Lower lobe of right lung (tissue), 2 donors: ENCODE measurements around the gene SHLD3. TPM values are rescaled to one million over a fixed set of nuclear protein-coding genes. Genes with fewer than 3 reads are reported as not detected.

ENCODE experiments used
- ATAC-seq, 2 donors: fragments of 200-7000 bp; cut with Tn5 transposase; one replicate each; pipeline ENCODE4 v1.9.1; 2020 to 2022; ENCODE audit warnings: mild to moderate bottlenecking in 2 of 2, moderate library complexity in 2 of 2
- DNase-seq: peaks from one replicate; pipeline ENCODE4 v3.0.0-alpha.2; 2020
- H3K27ac ChIP-seq: fragments of 200-600 bp; one replicate; pipeline ENCODE4 v1.8.0; 2022
- H3K27me3 ChIP-seq: fragments of 200-600 bp; one replicate; pipeline ENCODE4 v1.8.0; 2022; ENCODE audit warnings: low read depth
- H3K36me3 ChIP-seq: fragments of 200-600 bp; one replicate; pipeline ENCODE4 v1.8.0; 2022; ENCODE audit warnings: mild to moderate bottlenecking
- H3K4me1 ChIP-seq: fragments of 200-600 bp; one replicate; pipeline ENCODE4 v1.8.0; 2022
- H3K4me3 ChIP-seq: fragments of 200-600 bp; one replicate; pipeline ENCODE4 v1.8.0; 2022; ENCODE audit warnings: mild to moderate bottlenecking
- H3K9me3 ChIP-seq: fragments of 200-600 bp; one replicate; pipeline ENCODE4 v1.8.0; 2022
- intact Hi-C: fragments of 100-400 bp; cut with DNase I; formaldehyde crosslinking; loops from one replicate; pipeline ENCODE4 v1.11.0; 2022
- total RNA-seq: library from RNA; stranded (reverse); fragmentation: NEBNext Ultra II Directional; extraction: Animal tissue kit (Norgen Biotek cat#: 25700); gene quantifications from one replicate; pipeline ENCODE4 v1.2.1, GENCODE V29; 2021
- TF ChIP-seq, protein P1 (sequence below): fragments of 200-600 bp; IDR thresholded peaks from one replicate; pipeline ENCODE4 v1.8.0; 2022; ENCODE audit warnings: antibody characterized with exemption, mild to moderate bottlenecking
- donor health status: DM: no; HTN: yes; CAD: no; lungs with severe emphysema.

The SHLD3 gene
- total RNA-seq, 1 donor from 2014 or later = 3.4 TPM

DNA sequence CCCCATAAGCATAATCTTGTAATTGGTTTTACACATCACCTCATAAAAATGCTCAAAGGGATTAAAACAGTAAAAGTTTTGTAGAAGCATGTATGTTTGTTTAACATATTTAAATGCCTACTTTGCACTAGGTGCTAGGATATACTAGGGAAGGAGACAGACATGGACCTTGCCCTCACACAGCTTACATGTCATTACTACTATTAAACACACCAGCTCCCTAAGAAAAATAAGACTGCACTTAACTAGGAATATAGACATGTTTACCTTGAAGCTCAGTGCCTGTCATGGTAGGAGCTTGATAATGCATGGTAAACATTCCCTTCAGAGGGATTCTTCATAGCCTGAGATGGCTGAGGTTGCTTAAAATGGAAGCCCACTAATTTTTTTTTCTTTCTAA, 6.2 kb downstream of the SHLD3 start:
- intact Hi-C loops = no loop called here
- no peak for DNase-seq
- TF ChIP-seq, protein P1, sequence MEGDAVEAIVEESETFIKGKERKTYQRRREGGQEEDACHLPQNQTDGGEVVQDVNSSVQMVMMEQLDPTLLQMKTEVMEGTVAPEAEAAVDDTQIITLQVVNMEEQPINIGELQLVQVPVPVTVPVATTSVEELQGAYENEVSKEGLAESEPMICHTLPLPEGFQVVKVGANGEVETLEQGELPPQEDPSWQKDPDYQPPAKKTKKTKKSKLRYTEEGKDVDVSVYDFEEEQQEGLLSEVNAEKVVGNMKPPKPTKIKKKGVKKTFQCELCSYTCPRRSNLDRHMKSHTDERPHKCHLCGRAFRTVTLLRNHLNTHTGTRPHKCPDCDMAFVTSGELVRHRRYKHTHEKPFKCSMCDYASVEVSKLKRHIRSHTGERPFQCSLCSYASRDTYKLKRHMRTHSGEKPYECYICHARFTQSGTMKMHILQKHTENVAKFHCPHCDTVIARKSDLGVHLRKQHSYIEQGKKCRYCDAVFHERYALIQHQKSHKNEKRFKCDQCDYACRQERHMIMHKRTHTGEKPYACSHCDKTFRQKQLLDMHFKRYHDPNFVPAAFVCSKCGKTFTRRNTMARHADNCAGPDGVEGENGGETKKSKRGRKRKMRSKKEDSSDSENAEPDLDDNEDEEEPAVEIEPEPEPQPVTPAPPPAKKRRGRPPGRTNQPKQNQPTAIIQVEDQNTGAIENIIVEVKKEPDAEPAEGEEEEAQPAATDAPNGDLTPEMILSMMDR = no peak
- no peak overlapping the region for H3K4me3 ChIP-seq
- H3K9me3 ChIP-seq = no peaks in the 10 kb centered on the region
- no peaks in the 10 kb centered on the region for H3K27me3 ChIP-seq
- H3K36me3 ChIP-seq = peaks cover 28% of the 10 kb centered on the region
- peaks cover 6% of the 10 kb centered on the region for H3K4me1 ChIP-seq
- no peak overlapping the region for H3K27ac ChIP-seq
- ATAC-seq = no peak

- H3K4me1 ChIP-seq = no peaks in the 10 kb centered on the region
- DNase-seq (no peak), ATAC-seq (no peak)
- H3K36me3 ChIP-seq = peaks cover 64% of the 10 kb centered on the region
- intact Hi-C loops = no loop called here
- no peak overlapping the region for H3K4me3 ChIP-seq
- H3K27me3 ChIP-seq = no peaks in the 10 kb centered on the region
- TF ChIP-seq, protein P1 = no peak
- H3K9me3 ChIP-seq = no peaks in the 10 kb centered on the region
- H3K27ac ChIP-seq = no peak overlapping the region
These were observed 15.4 kb downstream of the SHLD3 start for GRCh38 chr5:65640240-65640639.

DNA sequence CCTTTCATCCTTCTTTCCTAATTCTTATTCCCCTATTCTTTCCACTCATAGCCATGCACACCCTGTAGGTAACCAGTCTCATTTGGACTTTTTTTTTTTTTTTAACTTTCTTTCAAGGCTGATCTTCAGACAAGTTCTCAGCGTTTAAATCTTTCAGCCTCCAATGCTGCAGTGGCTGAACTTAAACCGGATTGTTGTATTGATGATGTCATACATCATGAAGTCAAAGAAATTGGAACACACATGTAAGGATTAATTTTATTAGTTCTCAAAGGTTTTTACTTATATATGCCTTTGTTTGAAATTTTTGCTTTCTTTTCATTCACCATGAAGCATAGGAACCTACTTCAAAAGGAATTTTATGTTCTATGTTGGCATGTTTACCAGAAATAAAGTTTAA, 22.1 kb downstream of the SHLD3 start:
- H3K27me3 ChIP-seq = no peaks in the 10 kb centered on the region
- intact Hi-C loops = no loop called here
- no peak overlapping the region for H3K27ac ChIP-seq
- H3K4me1 ChIP-seq = no peaks in the 10 kb centered on the region
- TF ChIP-seq, protein P1 = no peak
- no peak overlapping the region for H3K4me3 ChIP-seq
- DNase-seq (no peak), ATAC-seq (no peak)
- H3K36me3 ChIP-seq = peaks cover 34% of the 10 kb centered on the region
- no peaks in the 10 kb centered on the region for H3K9me3 ChIP-seq

GRCh38 chr5:65647941-65648340, 23.1 kb downstream of the SHLD3 start:
- no peak overlapping the region for H3K4me3 ChIP-seq
- peaks cover 37% of the 10 kb centered on the region for H3K36me3 ChIP-seq
- no peaks in the 10 kb centered on the region for H3K4me1 ChIP-seq
- intact Hi-C loops = no loop called here
- ATAC-seq (no peak), DNase-seq (no peak)
- no peaks in the 10 kb centered on the region for H3K27me3 ChIP-seq
- no peaks in the 10 kb centered on the region for H3K9me3 ChIP-seq
- no peak overlapping the region for H3K27ac ChIP-seq
- TF ChIP-seq, protein P1 = no peak

DNA sequence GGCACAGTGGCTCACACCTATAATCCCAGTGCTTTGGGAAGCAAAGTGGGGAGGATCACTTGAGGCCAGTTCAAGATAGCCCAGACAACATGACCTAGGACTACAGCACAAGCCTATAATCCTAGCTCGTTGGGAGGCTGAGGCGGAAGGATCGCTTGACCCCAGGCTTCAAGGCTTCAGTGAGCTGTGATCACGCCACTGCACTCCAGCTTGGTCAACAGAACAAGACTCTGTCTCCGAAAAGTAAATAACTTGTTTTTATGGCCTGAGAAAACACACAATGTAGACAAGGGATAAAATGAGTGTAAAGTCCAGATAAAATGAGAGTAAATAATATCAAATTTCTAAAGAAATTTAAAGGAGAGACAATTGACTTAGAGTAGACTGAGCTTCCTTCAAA, 26.3 kb downstream of the SHLD3 start:
- no peaks in the 10 kb centered on the region for H3K27me3 ChIP-seq
- intact Hi-C loops = no loop called here
- H3K4me3 ChIP-seq = no peak overlapping the region
- ATAC-seq (no peak), DNase-seq (no peak)
- TF ChIP-seq, protein P1 = no peak
- no peaks in the 10 kb centered on the region for H3K9me3 ChIP-seq
- H3K4me1 ChIP-seq = no peaks in the 10 kb centered on the region
- peaks cover 39% of the 10 kb centered on the region for H3K36me3 ChIP-seq
- H3K27ac ChIP-seq = no peak overlapping the region

GRCh38 chr5:65654713-65655112, 29.9 kb downstream of the SHLD3 start:
- DNase-seq (no peak), ATAC-seq (no peak)
- Histone ChIP-seq H3K4me1 (no peaks in the 10 kb centered on the region), H3K27me3 (no peaks in the 10 kb centered on the region), H3K36me3 (peaks cover 27% of the 10 kb centered on the region), H3K4me3 (no peak overlapping the region), H3K27ac (no peak overlapping the region), H3K9me3 (no peaks in the 10 kb centered on the region)
- intact Hi-C loops = no loop called here
- TF ChIP-seq, protein P1 = no peak
